Adrenal gland (tissue), 5 donors: ENCODE results near the gene MRPS26.

Experiments
- CTCF ChIP-seq, 6 experiments: fragments of 450-650 bp in 4 of 6; fragments of 200-600 bp in 2 of 6; sonication (generic) in 1 of 6; IDR thresholded peaks; 1 replicate in 5 of 6; 2 replicates in 1 of 6; pipeline versions ENCODE4 v1.5.1 to v1.8.0; 2016 to 2021; ENCODE audit warnings: antibody characterized with exemption in 6 of 6, mild to moderate bottlenecking in 2 of 6, moderate library complexity in 1 of 6
- POLR2A ChIP-seq, 2 donors: fragments of 450-650 bp; IDR thresholded peaks; one replicate each; pipeline ENCODE4 v1.6.1; 2017; ENCODE audit warnings: antibody characterized with exemption in 2 of 2, mild to moderate bottlenecking in 2 of 2, moderate library complexity in 1 of 2
- donor health status: DM: no; HTN: no; CAD: no.

- TF ChIP-seq CTCF (IDR thresholded peaks at IDR 0.05) (no peak), POLR2A (IDR thresholded peaks at IDR 0.05) (no peak)
Observed at GRCh38 chr20:3071610-3072529, 26.0 kb downstream of the MRPS26 start, which contains the start of gene OXT.
